Measurements from ENCODE around the gene WASHC2A. TPM values are rescaled to one million over a fixed set of nuclear protein-coding genes. Genes with fewer than 3 reads are reported as not detected.
"Not testable (repeated sequence)": the region's sequence is repeated elsewhere in the genome, so short reads cannot be mapped to it uniquely, and the experiment has no call there.

WASHC2A gene
- total and polyA plus RNA-seq, 4 donors = 5.3 to 18.8 (median 11.1) TPM

DNA sequence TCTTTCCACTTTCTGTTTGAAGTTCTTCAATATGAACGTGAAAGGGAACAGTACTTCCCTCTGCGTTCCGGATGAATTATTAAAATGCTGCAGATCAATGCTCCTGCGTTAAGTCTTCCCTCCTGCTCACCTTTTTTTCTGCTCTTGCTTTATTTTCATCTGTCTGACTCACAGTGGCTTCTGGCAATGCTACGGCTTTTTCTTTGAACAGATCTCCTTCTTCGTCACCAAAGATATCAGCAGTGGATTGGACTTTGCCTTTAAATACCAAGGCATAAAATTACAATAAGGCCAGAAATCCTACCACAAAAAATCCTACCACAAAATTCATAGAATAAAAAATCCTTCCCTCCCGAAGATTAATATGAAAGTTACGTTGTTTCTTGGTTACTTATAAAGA lies 11.1 kb upstream of the WASHC2A start:
- not testable (repeated sequence) for H3K9me3 ChIP-seq (ENCODE audit: control insufficient read depth in 4 of 4, low read length in 3 of 4); H3K27ac ChIP-seq (ENCODE audit: low read depth in 1 of 2, low read length in 2 of 2); DNase-seq (ENCODE audit: low spot score); H3K4me1 ChIP-seq (ENCODE audit: control insufficient read depth in 4 of 4, insufficient read depth in 4 of 4, low read length in 3 of 4); H3K27me3 ChIP-seq (ENCODE audit: control insufficient read depth in 4 of 4, insufficient read depth in 4 of 4, low read length in 3 of 4); H3K36me3 ChIP-seq (ENCODE audit: control insufficient read depth in 4 of 4, insufficient read depth in 3 of 4, low read depth in 1 of 4, low read length in 3 of 4); H3K9ac ChIP-seq (ENCODE audit: low read depth in 1 of 2, low read length in 2 of 2); H3K4me3 ChIP-seq (ENCODE audit: low read depth in 1 of 3, low read length in 3 of 3)
- 66% methylated on average over 8 of the region's 8 CpGs for WGBS

DNA sequence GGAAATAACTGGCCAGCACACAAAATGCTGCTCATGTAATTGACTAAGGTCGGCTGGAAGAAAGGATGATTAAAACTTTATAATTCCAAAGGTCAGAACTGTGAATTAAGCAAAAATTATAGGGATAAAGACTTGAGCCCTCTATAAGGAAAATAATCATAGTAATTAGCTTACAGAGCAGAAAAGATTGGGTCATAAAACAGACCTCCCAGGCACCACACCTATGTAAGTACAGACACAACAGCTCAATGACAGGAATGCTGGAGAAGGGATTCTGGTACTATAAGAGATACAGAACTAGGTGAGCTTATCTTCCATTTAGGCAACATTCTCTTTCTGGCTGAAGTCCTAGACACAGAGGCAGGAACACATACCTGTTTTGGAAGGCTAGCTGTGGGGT lies 9.0 kb upstream of the WASHC2A start:
- not testable (repeated sequence) for H3K36me3 ChIP-seq (ENCODE audit: control insufficient read depth in 4 of 4, insufficient read depth in 3 of 4, low read depth in 1 of 4, low read length in 3 of 4); DNase-seq (ENCODE audit: low spot score); H3K27me3 ChIP-seq (ENCODE audit: control insufficient read depth in 4 of 4, insufficient read depth in 4 of 4, low read length in 3 of 4); H3K4me1 ChIP-seq (ENCODE audit: control insufficient read depth in 4 of 4, insufficient read depth in 4 of 4, low read length in 3 of 4); H3K9ac ChIP-seq (ENCODE audit: low read depth in 1 of 2, low read length in 2 of 2); H3K27ac ChIP-seq (ENCODE audit: low read depth in 1 of 2, low read length in 2 of 2); H3K4me3 ChIP-seq (ENCODE audit: low read depth in 1 of 3, low read length in 3 of 3); H3K9me3 ChIP-seq (ENCODE audit: control insufficient read depth in 4 of 4, low read length in 3 of 4)
- 73% methylated on average over 1 of the region's 1 CpG for WGBS

DNA sequence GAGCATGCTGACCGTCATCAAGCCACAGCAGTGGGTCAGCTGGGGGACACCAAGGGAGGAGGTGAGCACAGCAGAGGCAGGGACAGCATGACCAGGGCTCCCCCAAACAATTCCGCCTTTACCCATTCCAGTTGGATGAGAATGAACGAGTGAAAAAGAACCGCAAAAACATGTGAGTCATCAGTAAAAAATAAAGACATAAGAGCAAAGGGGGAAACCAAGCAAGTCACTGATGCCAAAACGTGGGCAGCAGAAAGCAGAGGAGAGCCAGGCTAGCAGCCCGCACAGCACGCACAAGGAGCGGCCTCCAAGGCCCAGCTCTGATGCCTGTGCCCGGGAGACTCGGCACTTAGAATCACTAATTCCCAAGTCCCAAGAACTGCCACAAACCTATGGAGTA lies 7.8 kb upstream of the WASHC2A start:
- not testable (repeated sequence) for H3K27ac ChIP-seq (ENCODE audit: low read depth in 1 of 2, low read length in 2 of 2); H3K9me3 ChIP-seq (ENCODE audit: control insufficient read depth in 4 of 4, low read length in 3 of 4); H3K4me1 ChIP-seq (ENCODE audit: control insufficient read depth in 4 of 4, insufficient read depth in 4 of 4, low read length in 3 of 4); H3K36me3 ChIP-seq (ENCODE audit: control insufficient read depth in 4 of 4, insufficient read depth in 3 of 4, low read depth in 1 of 4, low read length in 3 of 4); H3K9ac ChIP-seq (ENCODE audit: low read depth in 1 of 2, low read length in 2 of 2); H3K27me3 ChIP-seq (ENCODE audit: control insufficient read depth in 4 of 4, insufficient read depth in 4 of 4, low read length in 3 of 4); H3K4me3 ChIP-seq (ENCODE audit: low read depth in 1 of 3, low read length in 3 of 3); DNase-seq (ENCODE audit: low spot score)
- 86% methylated on average over 10 of the region's 10 CpGs for WGBS

DNA sequence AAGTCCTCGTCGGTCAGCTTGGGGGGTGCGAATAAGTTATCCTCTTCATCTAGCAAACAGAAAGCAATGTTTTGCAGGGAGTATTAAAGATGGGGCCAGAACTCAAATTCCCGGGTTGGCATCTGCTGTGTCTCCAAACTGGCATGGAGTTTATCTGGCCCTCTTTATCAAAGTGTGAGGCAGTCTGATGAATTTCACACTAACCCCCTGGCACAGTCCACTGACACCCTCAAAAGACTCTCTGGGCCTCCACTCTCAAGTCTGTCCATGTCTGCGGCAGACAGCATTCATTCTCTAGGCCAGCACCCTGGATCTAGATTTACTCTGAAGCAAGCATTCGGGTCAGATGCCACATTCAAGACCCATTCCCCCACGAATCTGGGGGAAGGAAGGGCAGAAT lies 6.2 kb upstream of the WASHC2A start:
- H3K27ac ChIP-seq (ENCODE audit: low read depth in 1 of 2, low read length in 2 of 2); H3K4me3 ChIP-seq (ENCODE audit: low read depth in 1 of 3, low read length in 3 of 3); H3K36me3 ChIP-seq (ENCODE audit: control insufficient read depth in 4 of 4, insufficient read depth in 3 of 4, low read depth in 1 of 4, low read length in 3 of 4); DNase-seq (ENCODE audit: low spot score); H3K4me1 ChIP-seq (ENCODE audit: control insufficient read depth in 4 of 4, insufficient read depth in 4 of 4, low read length in 3 of 4); H3K9me3 ChIP-seq (ENCODE audit: control insufficient read depth in 4 of 4, low read length in 3 of 4); H3K9ac ChIP-seq (ENCODE audit: low read depth in 1 of 2, low read length in 2 of 2); H3K27me3 ChIP-seq (ENCODE audit: control insufficient read depth in 4 of 4, insufficient read depth in 4 of 4, low read length in 3 of 4): not testable (repeated sequence)
- WGBS = 70% methylated on average over 7 of the region's 7 CpGs

DNA sequence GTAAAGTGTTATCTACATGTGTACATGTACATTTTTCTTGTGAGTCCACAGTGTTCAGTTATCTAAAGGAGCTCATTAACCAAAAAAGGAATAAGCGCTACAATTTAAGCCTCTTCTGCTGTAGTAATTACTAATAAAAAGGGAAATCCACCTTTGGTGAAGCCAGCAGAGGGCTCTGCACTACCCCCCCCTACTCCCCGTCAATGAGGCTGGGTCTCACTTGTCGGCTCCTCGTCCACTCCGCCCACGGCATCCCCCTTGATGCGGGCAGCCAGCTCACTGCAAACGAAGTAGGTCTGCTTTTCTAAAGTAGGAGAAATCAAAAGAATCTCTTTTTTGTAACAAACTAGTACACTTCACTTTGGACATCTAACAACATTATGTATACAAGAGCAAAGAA lies 4.7 kb upstream of the WASHC2A start:
- no peak overlapping the region for H3K9ac ChIP-seq (ENCODE audit: low read depth in 1 of 2, low read length in 2 of 2)
- WGBS = 37% methylated on average over 8 of the region's 8 CpGs
- no peaks in the 10 kb centered on the region for H3K27me3 ChIP-seq (ENCODE audit: control insufficient read depth in 4 of 4, insufficient read depth in 4 of 4, low read length in 3 of 4)
- H3K4me1 ChIP-seq (ENCODE audit: control insufficient read depth in 4 of 4, insufficient read depth in 4 of 4, low read length in 3 of 4) = no peaks in the 10 kb centered on the region
- H3K4me3 ChIP-seq (ENCODE audit: low read depth in 1 of 3, low read length in 3 of 3) = no peak overlapping the region
- no peak overlapping the region for H3K27ac ChIP-seq (ENCODE audit: low read depth in 1 of 2, low read length in 2 of 2)
- H3K36me3 ChIP-seq (ENCODE audit: control insufficient read depth in 4 of 4, insufficient read depth in 3 of 4, low read depth in 1 of 4, low read length in 3 of 4) = no peaks in the 10 kb centered on the region
- H3K9me3 ChIP-seq (ENCODE audit: control insufficient read depth in 4 of 4, low read length in 3 of 4) = no peaks in the 10 kb centered on the region
- DNase-seq (ENCODE audit: low spot score) = no peak
- TF ChIP-seq, protein P1, sequence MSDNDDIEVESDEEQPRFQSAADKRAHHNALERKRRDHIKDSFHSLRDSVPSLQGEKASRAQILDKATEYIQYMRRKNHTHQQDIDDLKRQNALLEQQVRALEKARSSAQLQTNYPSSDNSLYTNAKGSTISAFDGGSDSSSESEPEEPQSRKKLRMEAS (IDR thresholded peaks at IDR 0.05) = no peak
- no peak for TF ChIP-seq NR2F2 (IDR thresholded peaks at IDR 0.05)
- TF ChIP-seq YY1 (IDR thresholded peaks at IDR 0.05) = no peak
- TF ChIP-seq RAD21 (IDR thresholded peaks at IDR 0.05) = no peak
- TF ChIP-seq SP1 (IDR thresholded peaks at IDR 0.05) = no peak
- TF ChIP-seq GABPA (IDR thresholded peaks at IDR 0.05 in 1 of 2, conservative IDR thresholded peaks at IDR 0.05 in 1 of 2) = no peak
- no peak for TF ChIP-seq FOXA1 (IDR thresholded peaks at IDR 0.05)
- TF ChIP-seq HNF4G (IDR thresholded peaks at IDR 0.05) = no peak
- TF ChIP-seq, protein P2, sequence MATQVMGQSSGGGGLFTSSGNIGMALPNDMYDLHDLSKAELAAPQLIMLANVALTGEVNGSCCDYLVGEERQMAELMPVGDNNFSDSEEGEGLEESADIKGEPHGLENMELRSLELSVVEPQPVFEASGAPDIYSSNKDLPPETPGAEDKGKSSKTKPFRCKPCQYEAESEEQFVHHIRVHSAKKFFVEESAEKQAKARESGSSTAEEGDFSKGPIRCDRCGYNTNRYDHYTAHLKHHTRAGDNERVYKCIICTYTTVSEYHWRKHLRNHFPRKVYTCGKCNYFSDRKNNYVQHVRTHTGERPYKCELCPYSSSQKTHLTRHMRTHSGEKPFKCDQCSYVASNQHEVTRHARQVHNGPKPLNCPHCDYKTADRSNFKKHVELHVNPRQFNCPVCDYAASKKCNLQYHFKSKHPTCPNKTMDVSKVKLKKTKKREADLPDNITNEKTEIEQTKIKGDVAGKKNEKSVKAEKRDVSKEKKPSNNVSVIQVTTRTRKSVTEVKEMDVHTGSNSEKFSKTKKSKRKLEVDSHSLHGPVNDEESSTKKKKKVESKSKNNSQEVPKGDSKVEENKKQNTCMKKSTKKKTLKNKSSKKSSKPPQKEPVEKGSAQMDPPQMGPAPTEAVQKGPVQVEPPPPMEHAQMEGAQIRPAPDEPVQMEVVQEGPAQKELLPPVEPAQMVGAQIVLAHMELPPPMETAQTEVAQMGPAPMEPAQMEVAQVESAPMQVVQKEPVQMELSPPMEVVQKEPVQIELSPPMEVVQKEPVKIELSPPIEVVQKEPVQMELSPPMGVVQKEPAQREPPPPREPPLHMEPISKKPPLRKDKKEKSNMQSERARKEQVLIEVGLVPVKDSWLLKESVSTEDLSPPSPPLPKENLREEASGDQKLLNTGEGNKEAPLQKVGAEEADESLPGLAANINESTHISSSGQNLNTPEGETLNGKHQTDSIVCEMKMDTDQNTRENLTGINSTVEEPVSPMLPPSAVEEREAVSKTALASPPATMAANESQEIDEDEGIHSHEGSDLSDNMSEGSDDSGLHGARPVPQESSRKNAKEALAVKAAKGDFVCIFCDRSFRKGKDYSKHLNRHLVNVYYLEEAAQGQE (IDR thresholded peaks at IDR 0.05) = no peak
- no peak for TF ChIP-seq HNF4A (conservative IDR thresholded peaks at IDR 0.05)
- TF ChIP-seq EGR1 (IDR thresholded peaks at IDR 0.05; ENCODE audit: low read depth in 2 of 2) = no peak
- TF ChIP-seq FOXA2 (IDR thresholded peaks at IDR 0.05) = no peak
- TF ChIP-seq, protein P3, sequence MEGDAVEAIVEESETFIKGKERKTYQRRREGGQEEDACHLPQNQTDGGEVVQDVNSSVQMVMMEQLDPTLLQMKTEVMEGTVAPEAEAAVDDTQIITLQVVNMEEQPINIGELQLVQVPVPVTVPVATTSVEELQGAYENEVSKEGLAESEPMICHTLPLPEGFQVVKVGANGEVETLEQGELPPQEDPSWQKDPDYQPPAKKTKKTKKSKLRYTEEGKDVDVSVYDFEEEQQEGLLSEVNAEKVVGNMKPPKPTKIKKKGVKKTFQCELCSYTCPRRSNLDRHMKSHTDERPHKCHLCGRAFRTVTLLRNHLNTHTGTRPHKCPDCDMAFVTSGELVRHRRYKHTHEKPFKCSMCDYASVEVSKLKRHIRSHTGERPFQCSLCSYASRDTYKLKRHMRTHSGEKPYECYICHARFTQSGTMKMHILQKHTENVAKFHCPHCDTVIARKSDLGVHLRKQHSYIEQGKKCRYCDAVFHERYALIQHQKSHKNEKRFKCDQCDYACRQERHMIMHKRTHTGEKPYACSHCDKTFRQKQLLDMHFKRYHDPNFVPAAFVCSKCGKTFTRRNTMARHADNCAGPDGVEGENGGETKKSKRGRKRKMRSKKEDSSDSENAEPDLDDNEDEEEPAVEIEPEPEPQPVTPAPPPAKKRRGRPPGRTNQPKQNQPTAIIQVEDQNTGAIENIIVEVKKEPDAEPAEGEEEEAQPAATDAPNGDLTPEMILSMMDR (IDR thresholded peaks at IDR 0.05; ENCODE audit: low read depth, low read length, missing input control) = no peak
